Testis (tissue), 3 donors: ENCODE data around the gene HINT2. TPM values are rescaled to one million over a fixed set of nuclear protein-coding genes. Genes with fewer than 3 reads are reported as not detected.

Source experiments
- DNase-seq: peaks from one replicate; pipeline ENCODE4 v3.0.0-alpha.2; 2019
- H3K27ac ChIP-seq, 2 donors: fragments of 200-600 bp; sonication (generic); one replicate each; pipeline ENCODE4 v1.5.1; 2019
- H3K27me3 ChIP-seq: fragments of 200-600 bp; sonication (generic); one replicate; pipeline ENCODE4 v1.5.1; 2019
- H3K36me3 ChIP-seq: fragments of 200-600 bp; sonication (generic); one replicate; pipeline ENCODE4 v1.5.1; 2017; ENCODE audit warnings: low read depth; ENCODE audit errors: missing control alignments
- H3K4me1 ChIP-seq: fragments of 200-600 bp; sonication (generic); one replicate; pipeline ENCODE4 v1.5.1; 2019
- H3K4me3 ChIP-seq, 2 donors: fragments of 200-600 bp; sonication (generic); one replicate each; pipeline ENCODE4 v1.5.1; 2017 to 2019
- H3K9me3 ChIP-seq: fragments of 200-600 bp; sonication (generic); one replicate; pipeline ENCODE4 v1.5.1; 2017
- POLR2A ChIP-seq: fragments of 450-650 bp; IDR thresholded peaks from one replicate; pipeline ENCODE4 v1.6.1; 2017; ENCODE audit warnings: antibody characterized with exemption, mild to moderate bottlenecking, moderate library complexity
- WGBS, 2 donors: methylation state at CpG; one replicate each; pipeline ENCODE4 v1.1.5; 2018; 5-methylcytosine and 5-hydroxymethylcytosine counted together
- intact Hi-C: fragments of 100-400 bp; cut with DNase I; formaldehyde crosslinking; loops from one replicate; pipeline ENCODE4 v1.15.1; 2023; ENCODE audit warnings: low total_unique reads
- polyA plus RNA-seq: library from polyadenylated mRNA; stranded (reverse); fragments of 350-450 nt; fragmentation: Illumina TruSeq; extraction: RNeasy Lipid Tissue Mini Kit (QIAGEN cat#74804); gene quantifications from one replicate; pipeline ENCODE4 v1.2.3, GENCODE V29; 2014; ENCODE audit warnings: low read depth, low replicate concordance; ENCODE audit not compliant: insufficient read depth
- total RNA-seq, 2 donors: library from RNA; depleted of rRNA; stranded (reverse); fragments of >200 nt; gene quantifications; one replicate each; pipeline ENCODE4 v1.2.3, GENCODE V29; 2016
- TF ChIP-seq, protein P1 (sequence below), 3 experiments: fragments of 450-650 bp in 2 of 3; fragments of 200-600 bp in 1 of 3; sonication (generic) in 1 of 3; IDR thresholded peaks; one replicate each; pipeline ENCODE4 v1.5.1; 2016 to 2019; ENCODE audit warnings: antibody characterized with exemption in 3 of 3, mild to moderate bottlenecking in 2 of 3, moderate library complexity in 1 of 3

HINT2 gene
- total and polyA plus RNA-seq, 3 donors from 2014 or later, result 36.1 to 55.1 (median 36.9) TPM

DNA sequence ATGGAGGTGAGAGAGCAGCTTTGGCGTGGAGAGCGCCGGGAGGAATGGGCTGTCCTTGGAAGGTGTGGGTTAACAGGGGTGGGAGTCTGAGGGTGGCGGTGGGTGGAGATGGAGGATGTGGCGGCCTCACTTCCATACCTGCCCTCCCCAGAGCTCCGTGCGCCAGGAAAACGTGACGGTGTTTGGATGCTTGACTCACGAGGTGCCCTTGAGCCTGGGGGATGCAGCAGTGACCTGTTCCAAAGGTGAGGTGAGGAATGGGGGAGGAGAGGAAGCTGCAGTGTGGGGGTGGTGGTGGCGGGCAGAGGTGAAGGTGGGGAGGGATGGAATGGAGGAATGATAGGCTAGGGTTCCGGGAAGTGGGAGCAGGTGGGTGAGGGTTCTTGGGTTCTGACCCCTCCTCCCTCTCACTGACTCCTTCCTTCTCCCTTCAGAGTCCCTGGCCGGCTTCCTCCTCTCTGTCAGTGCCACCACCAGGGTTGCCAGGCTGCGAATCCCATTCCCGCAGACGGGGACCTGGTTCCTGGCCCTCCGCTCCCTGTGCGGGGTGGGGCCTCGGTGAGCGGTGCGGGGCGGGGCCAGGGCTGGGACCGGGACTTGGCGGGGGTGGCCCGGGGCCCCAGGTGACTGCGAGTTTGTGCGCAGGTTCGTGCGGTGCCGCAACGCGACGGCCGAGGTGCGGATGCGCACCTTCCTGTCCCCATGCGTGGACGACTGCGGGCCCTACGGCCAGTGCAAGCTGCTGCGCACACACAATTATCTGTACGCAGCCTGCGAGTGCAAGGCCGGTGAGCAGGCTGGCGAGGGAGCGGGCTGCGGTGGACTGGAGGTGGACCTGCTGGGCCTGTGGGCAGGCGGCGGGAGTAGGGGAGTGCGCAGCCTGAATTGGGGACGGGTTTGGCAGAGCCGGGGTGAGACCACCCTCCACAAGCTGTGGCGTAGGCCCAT, 31.3 kb upstream of the HINT2 start:
- intact Hi-C loops, result no loop called here
- Histone ChIP-seq H3K9me3 (no peaks in the 10 kb centered on the region), H3K27me3 (no peaks in the 10 kb centered on the region), H3K36me3 (no peaks in the 10 kb centered on the region), H3K27ac (peak overlapping the region in 1 of 2 donors; percentile 22), H3K4me1 (peaks cover 29% of the 10 kb centered on the region), H3K4me3 (peak overlapping the region in 1 of 2 donors; percentile 29)
- no peak for TF ChIP-seq POLR2A
- TF ChIP-seq, protein P1, sequence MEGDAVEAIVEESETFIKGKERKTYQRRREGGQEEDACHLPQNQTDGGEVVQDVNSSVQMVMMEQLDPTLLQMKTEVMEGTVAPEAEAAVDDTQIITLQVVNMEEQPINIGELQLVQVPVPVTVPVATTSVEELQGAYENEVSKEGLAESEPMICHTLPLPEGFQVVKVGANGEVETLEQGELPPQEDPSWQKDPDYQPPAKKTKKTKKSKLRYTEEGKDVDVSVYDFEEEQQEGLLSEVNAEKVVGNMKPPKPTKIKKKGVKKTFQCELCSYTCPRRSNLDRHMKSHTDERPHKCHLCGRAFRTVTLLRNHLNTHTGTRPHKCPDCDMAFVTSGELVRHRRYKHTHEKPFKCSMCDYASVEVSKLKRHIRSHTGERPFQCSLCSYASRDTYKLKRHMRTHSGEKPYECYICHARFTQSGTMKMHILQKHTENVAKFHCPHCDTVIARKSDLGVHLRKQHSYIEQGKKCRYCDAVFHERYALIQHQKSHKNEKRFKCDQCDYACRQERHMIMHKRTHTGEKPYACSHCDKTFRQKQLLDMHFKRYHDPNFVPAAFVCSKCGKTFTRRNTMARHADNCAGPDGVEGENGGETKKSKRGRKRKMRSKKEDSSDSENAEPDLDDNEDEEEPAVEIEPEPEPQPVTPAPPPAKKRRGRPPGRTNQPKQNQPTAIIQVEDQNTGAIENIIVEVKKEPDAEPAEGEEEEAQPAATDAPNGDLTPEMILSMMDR (IDR thresholded peaks at IDR 0.05), result no peak
- DNase-seq, result peak; percentile 27
- WGBS, 2 donors, result 37 to 38% methylated on average over 24 to 53 of the region's 53 CpGs

DNA sequence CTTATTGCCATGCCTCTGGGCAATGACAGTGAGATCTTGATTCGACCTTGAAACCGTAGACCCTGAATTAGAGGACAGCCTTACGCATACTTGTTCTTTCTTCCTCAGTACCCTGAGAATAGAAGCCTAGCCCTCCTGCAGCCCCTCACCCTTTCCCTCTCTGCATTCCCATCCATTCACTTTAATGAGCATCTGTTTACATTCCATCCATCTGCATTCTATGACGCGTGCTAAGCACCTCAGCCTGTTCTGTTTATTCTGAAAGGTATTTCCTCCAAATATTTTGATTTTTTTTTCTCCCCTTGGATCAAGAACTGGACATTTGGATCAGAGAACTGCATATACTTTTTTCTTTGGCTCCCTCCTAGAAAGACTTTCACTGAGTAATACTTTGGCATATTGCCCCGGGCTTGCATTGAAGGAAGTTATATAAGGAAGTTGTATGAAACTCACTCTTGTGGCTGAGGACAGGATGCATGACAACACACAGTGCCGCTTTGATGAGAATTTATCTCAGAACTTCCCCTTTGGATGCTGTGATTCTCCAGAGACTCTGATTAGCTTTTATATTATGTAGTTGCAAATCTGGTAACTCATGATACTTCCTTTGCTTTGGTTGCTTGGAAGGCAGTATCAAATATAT, 29.9 kb upstream of the HINT2 start:
- H3K27ac ChIP-seq, result peak overlapping the region in 1 of 2 donors; percentile 22
- 50 to 52% methylated on average over 7 of the region's 7 CpGs for WGBS, 2 donors

DNA sequence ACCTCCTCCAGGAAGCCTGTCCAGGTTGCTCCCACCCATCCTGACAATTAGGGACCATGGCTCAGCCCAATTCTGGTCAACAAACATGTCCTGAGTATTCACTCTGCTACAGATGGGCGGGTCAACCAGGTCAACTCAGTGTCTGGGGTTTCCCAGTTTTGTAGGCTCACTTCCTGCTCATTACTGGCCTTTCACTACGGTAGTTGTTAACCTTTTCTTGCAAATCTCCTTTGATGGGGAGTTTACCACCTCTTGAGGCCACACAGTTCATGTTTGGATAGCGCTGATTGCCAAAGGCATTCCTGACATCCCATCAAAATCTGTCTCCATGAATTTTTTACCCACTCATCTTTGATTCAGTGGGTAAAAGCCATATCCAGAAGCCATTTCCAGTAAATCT, 28.0 kb upstream of the HINT2 start:
- Histone ChIP-seq H3K36me3 (no peaks in the 10 kb centered on the region), H3K27me3 (no peaks in the 10 kb centered on the region), H3K27ac (no peak overlapping the region), H3K4me3 (no peak overlapping the region), H3K9me3 (no peaks in the 10 kb centered on the region), H3K4me1 (peaks cover 26% of the 10 kb centered on the region)
- TF ChIP-seq, protein P1 (IDR thresholded peaks at IDR 0.05), result no peak
- no peak for TF ChIP-seq POLR2A
- 82 to 93% methylated on average over 3 of the region's 3 CpGs for WGBS, 2 donors
- no peak for DNase-seq
- intact Hi-C loops, result no loop called here

More for the DNA sequence above, 29.9 kb upstream of the HINT2 start:
- intact Hi-C loops, result no loop called here
- Histone ChIP-seq H3K9me3 (no peaks in the 10 kb centered on the region), H3K4me3 (no peak overlapping the region), H3K36me3 (no peaks in the 10 kb centered on the region), H3K27me3 (no peaks in the 10 kb centered on the region), H3K4me1 (peaks cover 29% of the 10 kb centered on the region)
- peak; percentile 39 for DNase-seq
- TF ChIP-seq, protein P1 (IDR thresholded peaks at IDR 0.05), result no peak
- TF ChIP-seq POLR2A, result no peak

DNA sequence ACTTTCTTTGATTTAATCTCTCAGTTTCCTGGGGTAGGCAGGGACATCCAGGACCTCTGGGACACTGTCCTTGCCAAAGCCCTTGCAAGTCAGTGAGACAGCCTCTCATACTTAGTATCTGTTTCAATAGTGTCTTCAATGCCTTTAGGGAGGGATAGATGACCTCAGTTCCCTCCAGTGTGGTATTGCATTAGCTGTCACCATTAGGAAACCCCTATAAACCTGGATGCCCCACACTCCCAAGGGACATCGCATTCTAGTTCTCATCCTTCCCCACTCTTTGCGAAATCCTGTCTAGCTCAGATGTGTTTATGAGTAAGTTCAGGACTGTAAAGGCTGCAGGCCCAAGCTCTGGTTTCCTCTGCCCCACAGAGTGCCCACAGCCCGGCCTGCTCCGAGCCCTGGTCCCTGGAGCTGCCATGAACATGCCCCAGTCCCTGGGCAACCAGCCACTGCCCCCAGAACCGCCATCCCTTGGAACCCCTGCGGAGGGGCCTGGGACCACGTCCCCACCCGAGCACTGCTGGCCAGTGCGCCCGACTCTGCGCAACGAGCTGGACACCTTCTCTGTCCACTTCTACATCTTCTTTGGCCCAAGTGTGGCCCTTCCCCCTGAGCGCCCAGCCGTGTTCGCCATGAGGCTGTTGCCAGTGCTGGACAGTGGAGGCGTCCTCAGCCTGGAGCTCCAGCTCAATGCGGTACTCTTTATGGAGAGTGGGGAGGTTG, 27.3 kb upstream of the HINT2 start:
- intact Hi-C loops, result no loop called here
- Histone ChIP-seq H3K36me3 (no peaks in the 10 kb centered on the region), H3K9me3 (no peaks in the 10 kb centered on the region), H3K4me3 (no peak overlapping the region), H3K27ac (no peak overlapping the region), H3K27me3 (no peaks in the 10 kb centered on the region), H3K4me1 (peaks cover 26% of the 10 kb centered on the region)
- TF ChIP-seq, protein P1 (IDR thresholded peaks at IDR 0.05), result no peak
- TF ChIP-seq POLR2A, result no peak
- DNase-seq, result no peak
- 98 to 100% methylated on average over 4 to 17 of the region's 17 CpGs for WGBS, 2 donors
